HEK293 (cell line): ENCODE data around the gene NME3.

Source experiments
- YY1 ChIP-seq: fragments of 450-650 bp; formaldehyde crosslinking; IDR thresholded peaks from 2 replicates; pipeline ENCODE4 v1.5.1; 2018; ENCODE audit warnings: missing biosample characterization, missing genetic modification characterization
- ZNF324 ChIP-seq: fragments of 450-650 bp; formaldehyde crosslinking; IDR thresholded peaks from 2 replicates; pipeline ENCODE4 v1.5.1; 2016; ENCODE audit warnings: missing biosample characterization, missing genetic modification characterization
- ZNF341 ChIP-seq: fragments of 450-650 bp; formaldehyde crosslinking; IDR thresholded peaks from 2 replicates; pipeline ENCODE4; 2016; ENCODE audit warnings: low read depth, missing biosample characterization, missing genetic modification characterization
- ZNF677 ChIP-seq: fragments of 450-650 bp; IDR thresholded peaks from 2 replicates; pipeline ENCODE4 v1.5.0; 2018; ENCODE audit warnings: missing biosample characterization, mild to moderate bottlenecking, missing genetic modification characterization, moderate library complexity
- TF ChIP-seq, protein P1 (sequence below): fragments of 450-650 bp; formaldehyde crosslinking; IDR thresholded peaks from 2 replicates; pipeline ENCODE4 v1.5.1; 2016; ENCODE audit warnings: missing biosample characterization, missing genetic modification characterization
- TF ChIP-seq, protein P2 (sequence below): fragments of 450-650 bp; formaldehyde crosslinking; IDR thresholded peaks from 2 replicates; pipeline ENCODE4 v1.5.0; 2017; ENCODE audit warnings: missing biosample characterization, missing genetic modification characterization, borderline replicate concordance
- TF ChIP-seq, protein P3 (sequence below): fragments of 450-650 bp; formaldehyde crosslinking; IDR thresholded peaks from 2 replicates; pipeline ENCODE4 v1.5.1; 2016; ENCODE audit warnings: missing biosample characterization, missing genetic modification characterization

DNA sequence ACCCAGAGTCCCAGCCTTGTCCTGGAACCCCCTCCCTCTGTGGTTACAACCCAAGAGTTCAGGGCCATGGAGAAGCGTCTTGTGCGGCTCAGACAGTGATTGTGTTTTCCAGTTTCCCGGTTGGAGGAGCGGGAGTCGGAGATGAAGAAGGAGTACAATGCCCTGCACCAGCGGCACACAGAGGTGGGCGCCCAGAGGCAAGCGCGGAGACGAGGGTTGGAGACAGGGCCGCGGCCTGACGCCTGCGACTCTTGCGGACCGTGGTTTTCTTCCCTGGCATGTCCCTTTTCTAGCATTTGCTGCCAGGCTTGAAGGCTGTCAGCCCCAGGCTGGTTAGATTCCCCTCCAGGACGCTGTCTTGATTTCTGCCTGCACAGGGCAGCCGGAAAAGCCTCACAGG lies 42.3 kb downstream of the NME3 start:
- TF ChIP-seq ZNF341 (tag by site-specific recombination) (no peak), YY1 (tag by site-specific recombination) (no peak), ZNF677 (tag by site-specific recombination) (no peak), ZNF324 (no peak)
- TF ChIP-seq, protein P1, sequence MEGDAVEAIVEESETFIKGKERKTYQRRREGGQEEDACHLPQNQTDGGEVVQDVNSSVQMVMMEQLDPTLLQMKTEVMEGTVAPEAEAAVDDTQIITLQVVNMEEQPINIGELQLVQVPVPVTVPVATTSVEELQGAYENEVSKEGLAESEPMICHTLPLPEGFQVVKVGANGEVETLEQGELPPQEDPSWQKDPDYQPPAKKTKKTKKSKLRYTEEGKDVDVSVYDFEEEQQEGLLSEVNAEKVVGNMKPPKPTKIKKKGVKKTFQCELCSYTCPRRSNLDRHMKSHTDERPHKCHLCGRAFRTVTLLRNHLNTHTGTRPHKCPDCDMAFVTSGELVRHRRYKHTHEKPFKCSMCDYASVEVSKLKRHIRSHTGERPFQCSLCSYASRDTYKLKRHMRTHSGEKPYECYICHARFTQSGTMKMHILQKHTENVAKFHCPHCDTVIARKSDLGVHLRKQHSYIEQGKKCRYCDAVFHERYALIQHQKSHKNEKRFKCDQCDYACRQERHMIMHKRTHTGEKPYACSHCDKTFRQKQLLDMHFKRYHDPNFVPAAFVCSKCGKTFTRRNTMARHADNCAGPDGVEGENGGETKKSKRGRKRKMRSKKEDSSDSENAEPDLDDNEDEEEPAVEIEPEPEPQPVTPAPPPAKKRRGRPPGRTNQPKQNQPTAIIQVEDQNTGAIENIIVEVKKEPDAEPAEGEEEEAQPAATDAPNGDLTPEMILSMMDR (tag by site-specific recombination) = no peak
- TF ChIP-seq, protein P2, sequence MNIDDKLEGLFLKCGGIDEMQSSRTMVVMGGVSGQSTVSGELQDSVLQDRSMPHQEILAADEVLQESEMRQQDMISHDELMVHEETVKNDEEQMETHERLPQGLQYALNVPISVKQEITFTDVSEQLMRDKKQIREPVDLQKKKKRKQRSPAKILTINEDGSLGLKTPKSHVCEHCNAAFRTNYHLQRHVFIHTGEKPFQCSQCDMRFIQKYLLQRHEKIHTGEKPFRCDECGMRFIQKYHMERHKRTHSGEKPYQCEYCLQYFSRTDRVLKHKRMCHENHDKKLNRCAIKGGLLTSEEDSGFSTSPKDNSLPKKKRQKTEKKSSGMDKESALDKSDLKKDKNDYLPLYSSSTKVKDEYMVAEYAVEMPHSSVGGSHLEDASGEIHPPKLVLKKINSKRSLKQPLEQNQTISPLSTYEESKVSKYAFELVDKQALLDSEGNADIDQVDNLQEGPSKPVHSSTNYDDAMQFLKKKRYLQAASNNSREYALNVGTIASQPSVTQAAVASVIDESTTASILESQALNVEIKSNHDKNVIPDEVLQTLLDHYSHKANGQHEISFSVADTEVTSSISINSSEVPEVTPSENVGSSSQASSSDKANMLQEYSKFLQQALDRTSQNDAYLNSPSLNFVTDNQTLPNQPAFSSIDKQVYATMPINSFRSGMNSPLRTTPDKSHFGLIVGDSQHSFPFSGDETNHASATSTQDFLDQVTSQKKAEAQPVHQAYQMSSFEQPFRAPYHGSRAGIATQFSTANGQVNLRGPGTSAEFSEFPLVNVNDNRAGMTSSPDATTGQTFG (tag by site-specific recombination) = no peak
- TF ChIP-seq, protein P3, sequence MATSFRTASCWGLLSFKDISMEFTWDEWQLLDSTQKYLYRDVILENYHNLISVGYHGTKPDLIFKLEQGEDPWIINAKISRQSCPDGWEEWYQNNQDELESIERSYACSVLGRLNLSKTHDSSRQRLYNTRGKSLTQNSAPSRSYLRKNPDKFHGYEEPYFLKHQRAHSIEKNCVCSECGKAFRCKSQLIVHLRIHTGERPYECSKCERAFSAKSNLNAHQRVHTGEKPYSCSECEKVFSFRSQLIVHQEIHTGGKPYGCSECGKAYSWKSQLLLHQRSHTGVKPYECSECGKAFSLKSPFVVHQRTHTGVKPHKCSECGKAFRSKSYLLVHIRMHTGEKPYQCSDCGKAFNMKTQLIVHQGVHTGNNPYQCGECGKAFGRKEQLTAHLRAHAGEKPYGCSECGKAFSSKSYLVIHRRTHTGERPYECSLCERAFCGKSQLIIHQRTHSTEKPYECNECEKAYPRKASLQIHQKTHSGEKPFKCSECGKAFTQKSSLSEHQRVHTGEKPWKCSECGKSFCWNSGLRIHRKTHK (tag by site-specific recombination) = no peak
